Measurements from ENCODE around the gene CXCL10. TPM values are rescaled to one million over a fixed set of nuclear protein-coding genes. Genes with fewer than 3 reads are reported as not detected.
A peak's percentile ranks its signal among the peaks of the same experiment; 100 is the strongest.
"Not testable (repeated sequence)": the region's sequence is repeated elsewhere in the genome, so short reads cannot be mapped to it uniquely, and the experiment has no call there.

Gene CXCL10
- total RNA-seq, 1 donor from 2014 or later: 0.30 TPM

DNA sequence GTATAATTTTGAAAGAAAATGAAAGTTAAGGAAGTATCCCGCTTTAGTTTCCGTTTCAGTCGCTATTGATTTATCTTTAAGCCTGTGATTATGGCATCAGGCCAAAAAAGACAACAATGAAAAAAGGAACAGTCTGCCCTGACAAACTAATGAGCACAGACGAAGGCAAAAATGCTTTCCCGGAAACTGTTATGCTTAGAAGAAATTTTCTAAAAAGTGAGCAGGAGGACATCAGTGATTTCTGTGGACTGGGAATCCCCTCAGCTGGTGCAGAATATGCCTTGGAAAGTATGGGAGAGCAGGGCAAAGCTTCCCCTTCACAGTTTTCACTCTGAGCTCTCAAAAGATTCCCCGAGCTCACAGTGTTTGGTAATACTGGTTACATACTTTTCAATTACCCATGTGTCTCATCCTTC lies 5.1 kb upstream of the CXCL10 start:
- no peak for DNase-seq (ENCODE audit: low read depth)

DNA sequence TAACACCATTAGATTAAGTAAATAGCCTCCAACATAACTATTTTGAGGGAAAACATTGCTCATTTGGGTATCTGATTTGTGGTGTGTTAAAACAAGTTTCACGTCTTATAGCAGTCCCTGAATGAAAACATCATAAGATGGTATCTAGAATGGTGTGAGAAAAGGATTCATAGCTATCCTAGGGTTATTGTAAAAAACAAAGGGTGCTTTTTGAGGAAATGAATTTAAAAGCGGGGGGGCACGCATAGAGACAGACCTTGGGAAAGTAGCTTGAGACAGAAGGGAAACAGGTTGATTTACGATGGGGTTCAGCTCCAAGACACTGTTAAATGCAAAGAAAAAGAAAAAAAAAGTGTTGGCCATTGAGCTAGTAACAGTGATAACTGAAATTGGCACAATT lies 768 bp upstream of the CXCL10 start:
- no peak for DNase-seq (ENCODE audit: low read depth)

GRCh38 chr4:76022677-76023076 lies 620 bp downstream of the CXCL10 start:
- no peak for DNase-seq (ENCODE audit: low read depth)

- no peak for DNase-seq (ENCODE audit: low read depth)
Measured at GRCh38 chr4:76022031-76022430, 1.3 kb downstream of the CXCL10 start.

- no peak for DNase-seq (ENCODE audit: low read depth)
Measured at GRCh38 chr4:76017056-76017686, 6.1 kb downstream of the CXCL10 start.

DNA sequence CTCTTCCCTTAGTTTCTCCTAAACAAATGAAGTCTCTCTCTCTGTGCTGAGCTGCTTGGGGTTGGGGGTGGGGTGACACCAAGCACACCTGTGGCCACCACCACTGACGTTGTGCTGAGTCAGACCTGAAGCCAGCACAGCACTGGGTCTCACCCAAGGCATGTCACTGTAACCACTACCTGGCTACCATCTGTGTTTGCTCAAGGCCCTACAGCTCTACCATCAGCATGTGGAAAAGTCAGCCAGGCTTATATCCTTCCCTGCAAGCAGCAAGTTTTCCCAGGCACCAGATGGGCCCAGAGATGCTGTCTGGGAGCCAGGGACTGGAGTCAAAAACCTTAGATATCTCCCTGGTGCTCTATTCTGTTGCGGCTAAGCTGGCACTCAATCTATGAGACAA lies 6.9 kb downstream of the CXCL10 start:
- no peak for DNase-seq (ENCODE audit: low read depth)

DNA sequence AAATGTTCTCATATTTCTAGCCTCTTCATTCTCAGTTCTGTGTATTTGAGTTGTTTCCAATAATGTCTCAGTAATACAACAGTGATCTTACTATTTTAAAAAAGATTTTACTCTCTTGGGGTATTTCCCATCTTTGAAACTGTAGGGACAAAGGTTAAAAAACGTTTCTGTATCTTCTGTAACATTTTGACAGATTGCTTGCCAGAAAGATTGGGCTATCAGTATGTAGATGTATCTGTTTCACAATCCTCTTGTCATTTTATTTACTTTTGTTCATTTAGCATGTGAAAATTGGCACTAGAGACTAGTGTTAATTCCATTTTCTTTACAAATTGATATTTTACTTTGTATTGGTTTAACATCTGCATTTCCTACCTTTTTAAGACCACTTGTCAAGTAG lies 9.8 kb downstream of the CXCL10 start:
- no peak for DNase-seq (ENCODE audit: low read depth)

GRCh38 chr4:76012388-76012801 lies 10.9 kb downstream of the CXCL10 start:
- peak; percentile 9 for DNase-seq (ENCODE audit: low read depth)

- no peak for DNase-seq (ENCODE audit: low read depth)
Measured at GRCh38 chr4:76011700-76012387, 11.5 kb downstream of the CXCL10 start.

GRCh38 chr4:76011018-76011670 lies 12.2 kb downstream of the CXCL10 start:
- no peak for DNase-seq (ENCODE audit: low read depth)

DNA sequence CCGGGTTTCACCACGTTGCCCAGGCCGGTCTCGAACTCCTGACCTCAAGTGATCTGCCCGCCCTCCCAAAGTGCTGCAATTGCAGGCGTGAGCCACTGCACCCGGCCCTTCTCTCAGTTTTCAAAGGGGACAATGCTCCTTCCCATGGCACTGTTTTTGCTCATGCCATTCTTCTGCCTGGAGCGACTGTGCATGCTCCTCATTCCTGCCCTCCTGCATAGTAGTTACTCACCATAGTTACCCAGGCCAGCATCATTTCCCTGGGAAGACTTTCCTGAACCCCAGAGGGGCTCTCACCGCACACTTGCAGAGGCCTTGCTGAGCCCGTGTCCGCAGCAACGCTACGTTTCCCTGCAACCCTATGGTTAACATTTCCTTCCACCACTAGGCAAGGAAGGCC lies 12.7 kb downstream of the CXCL10 start:
- no peak for DNase-seq (ENCODE audit: low read depth)

DNA sequence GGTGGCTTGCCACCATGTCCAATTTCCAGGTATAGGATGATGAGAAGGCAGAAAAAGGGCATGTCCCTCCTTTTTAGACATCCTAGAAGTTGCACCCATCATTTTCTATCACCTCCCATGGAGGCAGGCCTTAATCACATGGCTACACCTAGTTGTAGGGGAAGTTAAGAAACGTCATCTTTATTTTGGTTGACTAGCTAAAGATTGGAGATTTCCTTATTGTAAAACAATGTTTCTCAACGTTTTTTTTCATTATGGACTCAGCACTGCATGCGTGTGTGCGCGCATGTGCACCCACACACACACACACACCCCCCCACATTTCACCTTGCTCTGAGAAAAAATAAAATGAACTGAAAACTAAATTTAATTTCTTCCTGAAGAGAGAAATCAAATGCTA lies 14.0 kb downstream of the CXCL10 start:
- DNase-seq (ENCODE audit: low read depth): no peak

- peak; percentile 42 for DNase-seq (ENCODE audit: low read depth)
Measured at GRCh38 chr4:76007089-76007862, 16.0 kb downstream of the CXCL10 start, which contains the start of gene CXCL9. TSS of gene CXCL9 (minus strand) at chr4:76007509. CDS start at chr4:76007449, 60 bp downstream.

GRCh38 chr4:76003620-76004019 lies 19.7 kb downstream of the CXCL10 start:
- DNase-seq (ENCODE audit: low read depth): no peak

- no peak for DNase-seq (ENCODE audit: low read depth)
Measured at GRCh38 chr4:76003035-76003434, 20.3 kb downstream of the CXCL10 start.

GRCh38 chr4:76002176-76002575 lies 21.1 kb downstream of the CXCL10 start:
- DNase-seq (ENCODE audit: low read depth): peak; percentile 26

DNA sequence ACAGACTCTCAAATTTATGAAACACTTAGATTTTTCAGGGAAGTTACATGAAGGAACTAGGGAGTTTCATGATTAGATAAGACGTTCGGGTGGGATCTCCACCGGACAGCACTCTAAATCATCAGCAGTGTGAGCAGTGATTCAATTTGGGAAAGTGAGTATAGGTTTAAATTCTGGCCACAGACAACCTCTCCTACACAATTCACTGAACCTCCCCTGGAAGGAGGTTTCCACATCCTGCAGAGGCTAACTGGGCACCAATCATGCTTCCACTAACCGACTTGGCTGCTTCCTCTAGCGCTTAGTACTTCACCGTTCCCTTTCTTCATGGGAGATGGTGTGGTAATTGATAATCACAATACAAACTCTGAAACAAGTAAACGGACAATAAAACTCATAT lies 21.6 kb downstream of the CXCL10 start:
- DNase-seq (ENCODE audit: low read depth): no peak

DNA sequence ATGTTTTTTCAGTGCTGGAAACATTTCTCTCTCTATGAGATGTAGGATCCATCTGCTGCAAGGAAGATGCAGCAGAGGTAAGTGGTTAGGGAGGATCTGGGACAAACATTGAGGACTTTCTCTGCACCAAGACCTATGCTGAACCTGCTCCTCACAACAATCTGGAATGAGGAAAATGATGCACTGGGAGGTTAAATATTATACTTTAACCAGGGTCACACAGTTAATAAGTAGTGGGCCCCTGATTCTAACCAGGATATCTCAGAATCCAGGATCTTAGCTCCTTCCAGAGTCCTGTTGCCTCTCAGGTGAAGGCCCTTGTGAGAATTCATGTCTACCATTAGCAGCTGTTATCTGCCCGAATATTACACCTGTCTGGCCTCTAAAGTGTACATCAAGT lies 23.0 kb downstream of the CXCL10 start:
- no peak for DNase-seq (ENCODE audit: low read depth)

DNA sequence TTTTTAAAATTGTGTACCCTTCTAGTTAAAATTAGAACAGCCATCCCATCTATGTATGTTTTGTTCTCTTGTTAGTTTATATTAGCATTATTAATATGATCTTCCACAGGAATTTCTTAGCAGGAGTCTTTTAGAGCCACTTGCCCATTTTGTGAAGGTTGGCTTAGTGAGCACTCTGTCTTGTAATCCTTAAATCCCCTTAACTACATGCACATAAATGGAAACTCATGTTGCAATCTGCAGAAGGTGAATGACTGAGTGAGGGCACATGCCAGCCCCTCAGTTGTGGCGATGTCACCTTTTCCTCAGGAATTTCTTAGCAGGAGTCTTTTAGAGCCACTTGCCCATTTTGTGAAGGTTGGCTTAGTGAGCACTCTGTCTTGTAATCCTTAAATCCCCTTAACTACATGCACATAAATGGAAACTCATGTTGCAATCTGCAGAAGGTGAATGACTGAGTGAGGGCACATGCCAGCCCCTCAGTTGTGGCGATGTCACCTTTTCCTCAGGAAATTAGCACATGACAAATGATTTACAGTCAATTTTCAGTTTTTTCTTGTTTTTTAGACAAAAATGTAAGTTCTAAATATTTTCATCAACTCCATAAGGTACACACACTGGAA lies 24.7 kb downstream of the CXCL10 start:
- not testable (repeated sequence) for DNase-seq (ENCODE audit: low read depth)

- DNase-seq (ENCODE audit: low read depth): no peak
Measured at GRCh38 chr4:75997946-75998345, 25.4 kb downstream of the CXCL10 start.

DNA sequence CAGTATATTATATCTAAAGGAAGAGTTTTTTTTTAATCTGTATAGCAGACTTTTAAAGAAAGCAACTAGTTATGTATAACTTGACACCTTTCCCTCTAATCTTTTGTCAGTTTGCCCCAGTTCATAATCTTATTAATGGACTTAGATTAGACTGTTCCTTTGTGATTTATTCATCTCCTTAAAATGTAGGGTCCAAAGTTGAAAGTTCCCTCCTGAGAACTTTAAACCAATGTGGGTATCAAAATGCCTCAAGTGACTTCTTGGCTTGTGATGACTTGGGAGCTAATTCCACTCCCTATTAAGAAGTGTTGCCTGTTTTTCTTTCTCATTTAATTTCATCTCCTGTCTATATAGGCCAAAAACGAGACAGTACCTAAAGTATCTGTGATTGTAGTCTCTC lies 26.2 kb downstream of the CXCL10 start:
- no peak for DNase-seq (ENCODE audit: low read depth)

GRCh38 chr4:75995727-75996126 lies 27.6 kb downstream of the CXCL10 start:
- DNase-seq (ENCODE audit: low read depth): peak; percentile 53
